GM12865 (cell line): ENCODE measurements around the gene KRTAP10-8.
"Not testable (repeated sequence)": the region's sequence is repeated elsewhere in the genome, so short reads cannot be mapped to it uniquely, and the experiment has no call there.

Source experiments
- DNase-seq: peaks from one replicate; pipeline ENCODE4 v3.0.0; 2010; ENCODE audit warnings: low read depth
- H3K4me3 ChIP-seq: 2 replicates; pipeline ENCODE4 v1.5.1; 2011; ENCODE audit warnings: mild to moderate bottlenecking, low read depth, low read length, control low read depth
- CTCF ChIP-seq: IDR thresholded peaks from 2 replicates; pipeline ENCODE4 v1.5.1; 2011; ENCODE audit warnings: low read length, control low read depth, low read depth, inconsistent platforms; ENCODE audit not compliant: insufficient read depth; ENCODE audit errors: missing control alignments

KRTAP10-8 gene

GRCh38 chr21:44626262-44626661, 14.4 kb downstream of the KRTAP10-8 start:
- no peak for DNase-seq
- no peak for TF ChIP-seq CTCF

GRCh38 chr21:44626673-44627143, 14.8 kb downstream of the KRTAP10-8 start, which contains the start of gene KRTAP10-9:
Gene KRTAP10-9, plus strand, starts transcription at chr21:44627093. Its CDS starts 79 bp downstream, at chr21:44627172.
- H3K4me3 ChIP-seq = no peak within 1 kb of the TSS
- TF ChIP-seq CTCF = no peak
- DNase-seq = no peak

More at GRCh38 chr21:44626262-44626661, 14.4 kb downstream of the KRTAP10-8 start:
- H3K4me3 ChIP-seq = no peak overlapping the region

GRCh38 chr21:44627181-44627822, 15.4 kb downstream of the KRTAP10-8 start:
- not testable (repeated sequence) for DNase-seq, H3K4me3 ChIP-seq

GRCh38 chr21:44627831-44628233, 16.0 kb downstream of the KRTAP10-8 start:
- not testable (repeated sequence) for DNase-seq

GRCh38 chr21:44628707-44629391, 17.0 kb downstream of the KRTAP10-8 start:
- no peak for DNase-seq
- no peak overlapping the region for H3K4me3 ChIP-seq
- TF ChIP-seq CTCF = no peak

More at GRCh38 chr21:44627831-44628233, 16.0 kb downstream of the KRTAP10-8 start:
- not testable (repeated sequence) for H3K4me3 ChIP-seq

- no peak for DNase-seq
- no peak overlapping the region for H3K4me3 ChIP-seq
- no peak for TF ChIP-seq CTCF
Observed at GRCh38 chr21:44630440-44630839, 18.6 kb downstream of the KRTAP10-8 start.

- no peak overlapping the region for H3K4me3 ChIP-seq
- no peak for DNase-seq
- no peak for TF ChIP-seq CTCF
Observed at GRCh38 chr21:44632067-44632466, 20.2 kb downstream of the KRTAP10-8 start.
